Heart left ventricle (tissue), 13 donors: ENCODE results near the gene GET4.

Experiments used
- CTCF ChIP-seq, 12 donors: fragments of 200-600 bp; sonication (generic) in 4 of 12; IDR thresholded peaks; one replicate each; pipeline versions ENCODE4 v1.5.0 to v1.8.0; 2018 to 2022; ENCODE audit warnings: antibody characterized with exemption in 12 of 12, mild to moderate bottlenecking in 5 of 12
- POLR2A ChIP-seq, 2 donors: fragments of 450-650 bp; IDR thresholded peaks; one replicate each; pipeline ENCODE4 v1.6.1; 2017; ENCODE audit warnings: antibody characterized with exemption in 2 of 2, mild to moderate bottlenecking in 2 of 2, moderate library complexity in 2 of 2
- donor health status: ischemic (EF 13 %, LVEDD 7.1; RV severe dilation, severe dysfunction).
- donor health status: DM: no; HTN: yes; CAD: no.
- donor health status: DM: no; HTN: no; CAD: no.
- donor health status: ischemic (EF 25% LVEDD 6.9; RV normal size, moderate dysfunction).
- donor health status: ischemic (EF 25% LVEDD 5.7; RV mildly dilated, moderate dysfunction).
- donor health status: ischemic (EF 35%, LVEDD 5.7; RV mildly dilated, moderate dysfunction).
- donor health status: nonischemic (EF 11% LVEDD 7.7; RV severe dilation, severe dysfunction).
- donor health status: DM: yes; HTN: yes; CAD: no.
- donor health status: PGD.
- donor health status: ischemic (EF 29% LVEDD 5.4; RV normal size, mild dysfunction).
- donor health status: nonischemic (EF 23%, LVEDD 6.1; RV moderate dilation, normal function).

GRCh38 chr7:882336-883035 is 6.1 kb downstream of the GET4 start:
- no peak for TF ChIP-seq POLR2A (IDR thresholded peaks at IDR 0.05)
- no peak for TF ChIP-seq CTCF (IDR thresholded peaks at IDR 0.05)
